Activated T-helper 2 cell treated with anti-CD3 and anti-CD28 coated beads, Interferon-gamma antibody, Interleukin-2, Interleukin-4, amounts not matched to agents 10 μg/mL and 5 μg/mL and 100 μg/mL, durations not matched to agents 14 hours and 24 hours and 36 hours (primary cell): ENCODE measurements around the gene SGO2. TPM values are rescaled to one million over a fixed set of nuclear protein-coding genes. Genes with fewer than 3 reads are reported as not detected.

Experiments
- DNase-seq: peaks from one replicate; pipeline ENCODE4 v3.0.0; 2021; ENCODE audit warnings: low spot score
- H3K27ac Mint-ChIP-seq: one replicate; pipeline ENCODE4 v1.8.0; 2021; ENCODE audit warnings: mixed read lengths
- H3K27me3 Mint-ChIP-seq: one replicate; pipeline ENCODE4 v1.8.0; 2021; ENCODE audit warnings: low read depth, mixed read lengths
- H3K36me3 Mint-ChIP-seq: one replicate; pipeline ENCODE4 v1.8.0; 2021; ENCODE audit warnings: low read depth, mixed read lengths
- H3K4me1 Mint-ChIP-seq: one replicate; pipeline ENCODE4 v1.8.0; 2021; ENCODE audit warnings: low read depth, mixed read lengths
- H3K4me3 Mint-ChIP-seq: one replicate; pipeline ENCODE4 v1.8.0; 2021; ENCODE audit warnings: low read depth, mild to moderate bottlenecking, moderate library complexity, mixed read lengths
- H3K9me3 Mint-ChIP-seq: one replicate; pipeline ENCODE4 v1.8.0; 2021; ENCODE audit warnings: mixed read lengths
- intact Hi-C: fragments of 100-400 bp; cut with micrococcal nuclease; formaldehyde crosslinking; loops from one replicate; pipeline ENCODE4 v1.15.1; 2023
- total RNA-seq: library from RNA; stranded (reverse); gene quantifications from 2 replicates; pipeline ENCODE4 v1.2.3, GENCODE V29; 2022

Gene SGO2
- total RNA-seq, 1 donor from 2014 or later: 30.3 TPM

- H3K27me3 Mint-ChIP-seq: peaks cover 26% of the 10 kb centered on the region
- H3K9me3 Mint-ChIP-seq: no peaks in the 10 kb centered on the region
- peaks cover 12% of the 10 kb centered on the region for H3K36me3 Mint-ChIP-seq
- DNase-seq: no peak
- H3K4me1 Mint-ChIP-seq: peaks cover 7% of the 10 kb centered on the region
- intact Hi-C loops: loop anchor here (10.0 kb wide), 1 partner anchor 597 kb away; the partner anchor contains the start of gene CASP10
- no peak overlapping the region for H3K4me3 Mint-ChIP-seq
- no peak overlapping the region for H3K27ac Mint-ChIP-seq
These were observed 62.2 kb downstream of the SGO2 start for GRCh38 chr2:200588076-200588678.

- H3K36me3 Mint-ChIP-seq: no peaks in the 10 kb centered on the region
These were observed 64.1 kb downstream of the SGO2 start for GRCh38 chr2:200590090-200590489.

GRCh38 chr2:200591308-200591707 lies 65.3 kb downstream of the SGO2 start:
- peaks cover 2% of the 10 kb centered on the region for H3K4me1 Mint-ChIP-seq
- H3K9me3 Mint-ChIP-seq: no peaks in the 10 kb centered on the region
- no peaks in the 10 kb centered on the region for H3K36me3 Mint-ChIP-seq
- H3K4me3 Mint-ChIP-seq: no peak overlapping the region
- no peak overlapping the region for H3K27ac Mint-ChIP-seq
- no peak for DNase-seq
- H3K27me3 Mint-ChIP-seq: peaks cover 29% of the 10 kb centered on the region
- intact Hi-C loops: no loop called here

More at GRCh38 chr2:200590090-200590489, 64.1 kb downstream of the SGO2 start:
- DNase-seq: no peak
- Mint-ChIP-seq H3K4me1 (peaks cover 7% of the 10 kb centered on the region), H3K27me3 (peaks cover 26% of the 10 kb centered on the region), H3K4me3 (no peak overlapping the region), H3K9me3 (no peaks in the 10 kb centered on the region), H3K27ac (no peak overlapping the region)
- intact Hi-C loops: no loop called here

GRCh38 chr2:200592406-200593075 lies 66.5 kb downstream of the SGO2 start:
- no peaks in the 10 kb centered on the region for H3K4me1 Mint-ChIP-seq
- H3K27ac Mint-ChIP-seq: no peak overlapping the region
- DNase-seq: no peak
- no peaks in the 10 kb centered on the region for H3K36me3 Mint-ChIP-seq
- H3K27me3 Mint-ChIP-seq: peaks cover 29% of the 10 kb centered on the region
- intact Hi-C loops: no loop called here
- H3K4me3 Mint-ChIP-seq: no peak overlapping the region
- H3K9me3 Mint-ChIP-seq: no peaks in the 10 kb centered on the region

GRCh38 chr2:200593905-200594304 lies 67.9 kb downstream of the SGO2 start:
- Mint-ChIP-seq H3K36me3 (no peaks in the 10 kb centered on the region), H3K4me1 (no peaks in the 10 kb centered on the region), H3K4me3 (no peak overlapping the region), H3K9me3 (no peaks in the 10 kb centered on the region), H3K27ac (no peak overlapping the region), H3K27me3 (peaks cover 28% of the 10 kb centered on the region)
- no peak for DNase-seq
- intact Hi-C loops: no loop called here

- Mint-ChIP-seq H3K4me1 (peaks cover 1% of the 10 kb centered on the region), H3K36me3 (no peaks in the 10 kb centered on the region), H3K4me3 (no peak overlapping the region), H3K27me3 (peaks cover 23% of the 10 kb centered on the region), H3K27ac (no peak overlapping the region), H3K9me3 (no peaks in the 10 kb centered on the region)
- intact Hi-C loops: no loop called here
- no peak for DNase-seq
These were observed 69.9 kb downstream of the SGO2 start for GRCh38 chr2:200595913-200596312.

GRCh38 chr2:200596774-200597570 lies 71.0 kb downstream of the SGO2 start:
- H3K4me1 Mint-ChIP-seq: peaks cover 1% of the 10 kb centered on the region
- H3K4me3 Mint-ChIP-seq: no peak overlapping the region
- no peak for DNase-seq
- intact Hi-C loops: no loop called here
- H3K9me3 Mint-ChIP-seq: no peaks in the 10 kb centered on the region
- H3K36me3 Mint-ChIP-seq: no peaks in the 10 kb centered on the region
- no peak overlapping the region for H3K27ac Mint-ChIP-seq
- peaks cover 19% of the 10 kb centered on the region for H3K27me3 Mint-ChIP-seq

GRCh38 chr2:200599206-200599605 lies 73.2 kb downstream of the SGO2 start:
- Mint-ChIP-seq H3K27ac (no peak overlapping the region), H3K4me1 (peaks cover 1% of the 10 kb centered on the region), H3K27me3 (peaks cover 17% of the 10 kb centered on the region), H3K36me3 (no peaks in the 10 kb centered on the region), H3K9me3 (no peaks in the 10 kb centered on the region), H3K4me3 (no peak overlapping the region)
- DNase-seq: no peak
- intact Hi-C loops: no loop called here

GRCh38 chr2:200600549-200601225 lies 74.7 kb downstream of the SGO2 start:
- Mint-ChIP-seq H3K9me3 (no peaks in the 10 kb centered on the region), H3K27me3 (peaks cover 18% of the 10 kb centered on the region), H3K4me1 (peaks cover 1% of the 10 kb centered on the region), H3K36me3 (no peaks in the 10 kb centered on the region), H3K27ac (no peak overlapping the region), H3K4me3 (no peak overlapping the region)
- intact Hi-C loops: no loop called here
- no peak for DNase-seq

GRCh38 chr2:200602584-200602983 lies 76.6 kb downstream of the SGO2 start:
- H3K27me3 Mint-ChIP-seq: peaks cover 17% of the 10 kb centered on the region
- no peak for DNase-seq
- H3K4me1 Mint-ChIP-seq: peaks cover 1% of the 10 kb centered on the region
- H3K27ac Mint-ChIP-seq: no peak overlapping the region
- H3K36me3 Mint-ChIP-seq: no peaks in the 10 kb centered on the region
- H3K9me3 Mint-ChIP-seq: no peaks in the 10 kb centered on the region
- no peak overlapping the region for H3K4me3 Mint-ChIP-seq
- intact Hi-C loops: no loop called here

- no peaks in the 10 kb centered on the region for H3K36me3 Mint-ChIP-seq
- no peak overlapping the region for H3K4me3 Mint-ChIP-seq
- H3K27ac Mint-ChIP-seq: no peak overlapping the region
- intact Hi-C loops: no loop called here
- peaks cover 12% of the 10 kb centered on the region for H3K27me3 Mint-ChIP-seq
- no peaks in the 10 kb centered on the region for H3K9me3 Mint-ChIP-seq
- no peak for DNase-seq
- H3K4me1 Mint-ChIP-seq: peaks cover 1% of the 10 kb centered on the region
These were observed 78.0 kb downstream of the SGO2 start for GRCh38 chr2:200603972-200604371.

GRCh38 chr2:200604571-200605255 lies 78.7 kb downstream of the SGO2 start:
- Mint-ChIP-seq H3K36me3 (no peaks in the 10 kb centered on the region), H3K4me3 (no peak overlapping the region), H3K27ac (no peak overlapping the region), H3K4me1 (peaks cover 1% of the 10 kb centered on the region), H3K9me3 (no peaks in the 10 kb centered on the region), H3K27me3 (peaks cover 14% of the 10 kb centered on the region)
- intact Hi-C loops: no loop called here
- no peak for DNase-seq
